ENCODE data around the gene FHDC1. TPM values are rescaled to one million over a fixed set of nuclear protein-coding genes. Genes with fewer than 3 reads are reported as not detected.

The FHDC1 gene, protein sequence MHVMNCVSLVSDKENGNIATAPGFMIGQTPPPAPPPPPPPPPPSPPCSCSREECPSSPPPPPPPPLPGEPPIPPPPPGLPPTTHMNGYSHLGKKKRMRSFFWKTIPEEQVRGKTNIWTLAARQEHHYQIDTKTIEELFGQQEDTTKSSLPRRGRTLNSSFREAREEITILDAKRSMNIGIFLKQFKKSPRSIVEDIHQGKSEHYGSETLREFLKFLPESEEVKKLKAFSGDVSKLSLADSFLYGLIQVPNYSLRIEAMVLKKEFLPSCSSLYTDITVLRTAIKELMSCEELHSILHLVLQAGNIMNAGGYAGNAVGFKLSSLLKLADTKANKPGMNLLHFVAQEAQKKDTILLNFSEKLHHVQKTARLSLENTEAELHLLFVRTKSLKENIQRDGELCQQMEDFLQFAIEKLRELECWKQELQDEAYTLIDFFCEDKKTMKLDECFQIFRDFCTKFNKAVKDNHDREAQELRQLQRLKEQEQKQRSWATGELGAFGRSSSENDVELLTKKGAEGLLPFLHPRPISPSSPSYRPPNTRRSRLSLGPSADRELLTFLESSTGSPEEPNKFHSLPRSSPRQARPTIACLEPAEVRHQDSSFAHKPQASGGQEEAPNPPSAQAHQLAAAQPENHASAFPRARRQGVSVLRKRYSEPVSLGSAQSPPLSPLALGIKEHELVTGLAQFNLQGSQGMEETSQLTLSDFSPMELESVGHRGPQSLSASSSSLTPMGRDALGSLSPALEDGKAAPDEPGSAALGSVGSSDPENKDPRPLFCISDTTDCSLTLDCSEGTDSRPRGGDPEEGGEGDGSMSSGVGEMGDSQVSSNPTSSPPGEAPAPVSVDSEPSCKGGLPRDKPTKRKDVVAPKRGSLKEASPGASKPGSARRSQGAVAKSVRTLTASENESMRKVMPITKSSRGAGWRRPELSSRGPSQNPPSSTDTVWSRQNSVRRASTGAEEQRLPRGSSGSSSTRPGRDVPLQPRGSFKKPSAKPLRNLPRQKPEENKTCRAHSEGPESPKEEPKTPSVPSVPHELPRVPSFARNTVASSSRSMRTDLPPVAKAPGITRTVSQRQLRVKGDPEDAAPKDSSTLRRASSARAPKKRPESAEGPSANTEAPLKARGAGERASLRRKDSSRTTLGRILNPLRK
- 1 to 10 TPM; 2.1 to 6.7 TPM for total RNA-seq

DNA sequence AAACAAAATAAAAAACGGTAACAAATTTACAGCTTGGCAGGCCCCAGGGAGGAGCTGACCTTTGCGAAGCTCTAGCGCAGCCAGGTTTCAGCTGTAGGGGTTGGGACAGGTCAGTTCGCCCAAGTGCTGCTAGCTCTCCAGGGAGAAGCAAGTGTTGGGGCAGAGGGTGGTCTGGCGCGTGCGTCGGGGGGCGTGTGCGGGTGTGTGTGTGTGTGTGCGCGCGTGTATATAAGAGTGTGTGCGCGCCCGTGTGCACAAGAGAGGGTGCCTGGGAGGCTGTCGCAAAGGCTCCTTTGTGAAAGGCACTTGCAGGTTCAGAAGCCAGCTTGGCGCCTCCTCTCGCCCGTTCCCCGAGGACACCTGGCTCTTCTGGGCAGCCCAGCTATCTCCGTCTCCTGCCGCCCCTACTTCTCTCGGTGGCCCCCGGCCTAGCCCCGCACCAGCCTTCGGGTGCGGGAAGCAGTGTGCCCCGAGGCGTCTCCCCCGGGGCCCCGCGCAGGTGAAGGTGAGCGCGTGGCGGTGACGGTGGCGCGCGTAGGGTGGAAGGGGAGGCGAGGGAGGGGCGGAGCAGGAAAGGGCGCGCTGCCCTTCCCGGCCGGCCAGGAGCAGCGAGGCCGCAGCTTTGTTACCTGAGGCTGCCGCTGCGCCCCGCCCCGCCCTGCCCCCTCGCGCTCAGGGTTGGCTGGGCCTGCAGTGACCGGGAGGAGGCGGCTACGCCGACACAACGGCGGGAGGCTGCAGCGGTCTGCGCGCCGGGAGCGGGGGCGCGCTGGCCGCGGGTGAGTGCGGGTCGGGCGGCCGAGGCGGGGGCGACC, at the start of gene FHDC1:
Gene FHDC1, plus strand, starts transcription at position 693 of the 815 bp plus-strand sequence. CDS start 6,735 bp downstream, outside the sequence.

Other genes with a start within 250 kb of the FHDC1 start
- 1 to 10 TPM in 1 of 2 donors, under 1 TPM in 1; 1.00 to 1.7 TPM for gene TIGD4, start 156.6 kb upstream of the FHDC1 start, total RNA-seq
- 10 to 100 TPM; 41.6 to 52.0 TPM for gene ARFIP1, start 156.4 kb upstream of the FHDC1 start, total RNA-seq

Measured in melanocyte of skin (primary cell).